ENCODE data around the gene AP1B1. TPM values are rescaled to one million over a fixed set of nuclear protein-coding genes. Genes with fewer than 3 reads are reported as not detected.

AP1B1 gene
- polyA plus RNA-seq, 1 donor (not counting 4 experiments of a cell fraction or from before 2014, with no cell fraction given), result 55.3 TPM

GRCh38 chr22:29317827-29318454 lies 70.4 kb downstream of the AP1B1 start:
- TF ChIP-seq EZH2 (IDR thresholded peaks at IDR 0.05; ENCODE audit: low read length), result no peak
- no peak for TF ChIP-seq CTCF (optimal IDR thresholded peaks at IDR 0.05 in 1 of 3, IDR thresholded peaks at IDR 0.05 in 1 of 3, conservative IDR thresholded peaks at IDR 0.05 in 1 of 3; ENCODE audit: extremely low read depth in 1 of 3, insufficient read depth in 2 of 3, low read length in 3 of 3)
- no peaks in the 10 kb centered on the region for H3K79me2 ChIP-seq (ENCODE audit: control insufficient read depth, insufficient read depth, low read length)
- peaks cover 7% of the 10 kb centered on the region for H3K4me1 ChIP-seq (ENCODE audit: control insufficient read depth, extremely low read depth, insufficient read depth, low read length)
- no peak for FAIRE-seq
- H3K9me3 ChIP-seq (ENCODE audit: control insufficient read depth, low read depth, low read length), result no peaks in the 10 kb centered on the region
- no peaks in the 10 kb centered on the region for H3K9me1 ChIP-seq (ENCODE audit: control insufficient read depth, extremely low read depth, insufficient read depth, low read length)
- no peak overlapping the region for H2AFZ ChIP-seq (ENCODE audit: control insufficient read depth, low read length)
- no peak overlapping the region for H3K27ac ChIP-seq (ENCODE audit: control insufficient read depth, insufficient read depth, low read length)
- no peak overlapping the region for H3K9ac ChIP-seq (ENCODE audit: control insufficient read depth, extremely low read depth, insufficient read depth, low read length)
- dilution Hi-C loops (cut with MboI; ENCODE audit: extremely low pct_ligation_motif_present, low sequenced_read_pairs), result no loop called here
- H3K36me3 ChIP-seq (ENCODE audit: control insufficient read depth in 2 of 2, extremely low read depth in 1 of 2, insufficient read depth in 2 of 2, low read length in 2 of 2), result no peaks in the 10 kb centered on the region
- peaks cover 42% of the 10 kb centered on the region for H3K27me3 ChIP-seq (ENCODE audit: control insufficient read depth, extremely low read depth, insufficient read depth, low read length)
- no peak overlapping the region for H3K4me3 ChIP-seq (ENCODE audit: control insufficient read depth in 2 of 3, extremely low read depth in 1 of 3, insufficient read depth in 2 of 3, low read depth in 1 of 3, low read length in 3 of 3)
- no peak overlapping the region for H3K4me2 ChIP-seq (ENCODE audit: control insufficient read depth, extremely low read depth, insufficient read depth, low read depth, low read length)
- DNase-seq (ENCODE audit: low read depth, low spot score), result no peak
- no peaks in the 10 kb centered on the region for H4K20me1 ChIP-seq (ENCODE audit: control insufficient read depth, extremely low read depth, insufficient read depth, low read length)

GRCh38 chr22:29316141-29316828 lies 72.1 kb downstream of the AP1B1 start:
- no peak for FAIRE-seq

More at GRCh38 chr22:29316141-29316828, 72.1 kb downstream of the AP1B1 start:
- H3K4me3 ChIP-seq (ENCODE audit: control insufficient read depth in 2 of 3, extremely low read depth in 1 of 3, insufficient read depth in 2 of 3, low read depth in 1 of 3, low read length in 3 of 3), result no peak overlapping the region
- H3K27ac ChIP-seq (ENCODE audit: control insufficient read depth, insufficient read depth, low read length), result no peak overlapping the region
- H3K27me3 ChIP-seq (ENCODE audit: control insufficient read depth, extremely low read depth, insufficient read depth, low read length), result peaks cover 42% of the 10 kb centered on the region
- H3K4me1 ChIP-seq (ENCODE audit: control insufficient read depth, extremely low read depth, insufficient read depth, low read length), result peaks cover 9% of the 10 kb centered on the region
- dilution Hi-C loops (cut with MboI; ENCODE audit: extremely low pct_ligation_motif_present, low sequenced_read_pairs), result no loop called here
- no peaks in the 10 kb centered on the region for H3K9me3 ChIP-seq (ENCODE audit: control insufficient read depth, low read depth, low read length)
- H4K20me1 ChIP-seq (ENCODE audit: control insufficient read depth, extremely low read depth, insufficient read depth, low read length), result peaks cover 4% of the 10 kb centered on the region
- H3K79me2 ChIP-seq (ENCODE audit: control insufficient read depth, insufficient read depth, low read length), result no peaks in the 10 kb centered on the region
- peak; percentile 37 for TF ChIP-seq EZH2 (IDR thresholded peaks at IDR 0.05; ENCODE audit: low read length)
- no peak for TF ChIP-seq CTCF (optimal IDR thresholded peaks at IDR 0.05 in 1 of 3, IDR thresholded peaks at IDR 0.05 in 1 of 3, conservative IDR thresholded peaks at IDR 0.05 in 1 of 3; ENCODE audit: extremely low read depth in 1 of 3, insufficient read depth in 2 of 3, low read length in 3 of 3)
- peaks cover 5 to 8% of the 10 kb centered on the region in 2 experiments for H3K36me3 ChIP-seq (ENCODE audit: control insufficient read depth in 2 of 2, extremely low read depth in 1 of 2, insufficient read depth in 2 of 2, low read length in 2 of 2)
- H2AFZ ChIP-seq (ENCODE audit: control insufficient read depth, low read length), result no peak overlapping the region
- no peak overlapping the region for H3K4me2 ChIP-seq (ENCODE audit: control insufficient read depth, extremely low read depth, insufficient read depth, low read depth, low read length)
- no peak overlapping the region for H3K9ac ChIP-seq (ENCODE audit: control insufficient read depth, extremely low read depth, insufficient read depth, low read length)
- no peak for DNase-seq (ENCODE audit: low read depth, low spot score)
- H3K9me1 ChIP-seq (ENCODE audit: control insufficient read depth, extremely low read depth, insufficient read depth, low read length), result no peaks in the 10 kb centered on the region

Measured in keratinocyte (primary cell).